K562 (cell line): Measurements from ENCODE around the gene PSMB4. TPM values are rescaled to one million over a fixed set of nuclear protein-coding genes. Genes with fewer than 3 reads are reported as not detected.
A peak's percentile ranks its signal among the peaks of the same experiment; 100 is the strongest.

Experiments used
- EGR1 ChIP-seq: fragments of 450-650 bp; conservative IDR thresholded peaks from 2 replicates; pipeline ENCODE4 v1.6.1; 2017; ENCODE audit warnings: mild to moderate bottlenecking
- XRCC3 ChIP-seq: fragments of 450-650 bp; IDR thresholded peaks from 2 replicates; pipeline ENCODE4 v1.6.1; 2017; ENCODE audit warnings: mild to moderate bottlenecking, moderate library complexity
- ZBED1 ChIP-seq: IDR thresholded peaks from 2 replicates; pipeline ENCODE4 v1.6.1; 2014
- ZNF134 ChIP-seq: fragments of 250-450 bp; sonication (Bioruptor Pico); conservative IDR thresholded peaks from 2 replicates; pipeline ENCODE4 v1.4.0; 2020
- ZSCAN29 ChIP-seq: fragments of 450-650 bp; IDR thresholded peaks from 2 replicates; pipeline ENCODE4 v1.6.1; 2017
- polyA plus RNA-seq, 8 experiments: library from polyadenylated mRNA; depleted of rRNA in 4 of 8; stranded (reverse) in 5 of 8; unstranded in 3 of 8; fragments of >200 nt; fragmentation: Nextera tagmentation in 2 of 8; fragmentation: Illumina TruSeq in 1 of 8; extraction: Ambion mirVana in 2 of 8; extraction: Trizol in 1 of 8; gene quantifications; 2 replicates each; pipeline versions ENCODE4 v1.2.1 to v1.2.3, GENCODE V29; 2011 to 2014; ENCODE audit warnings: inconsistent platforms in 1 of 8, missing spikeins in 1 of 8
- total RNA-seq, 7 experiments: library from RNA; depleted of rRNA in 6 of 7; stranded (reverse); fragments of >200 nt in 6 of 7; fragmentation: Illumina TruSeq in 2 of 7; extraction: Trizol in 2 of 7; gene quantifications; 2 replicates each; pipeline versions ENCODE4 v1.2.1 to v1.2.3, GENCODE V29; 2011 to 2021; ENCODE audit warnings: low replicate concordance in 1 of 7
- TF ChIP-seq, protein P1 (sequence below): fragments of 450-650 bp; IDR thresholded peaks from one replicate; pipeline ENCODE4 v1.6.1; 2018; ENCODE audit warnings: mild to moderate bottlenecking, moderate library complexity; ENCODE audit not compliant: partially characterized antibody
- TF ChIP-seq, protein P2 (sequence below): fragments of 450-650 bp; formaldehyde crosslinking; IDR thresholded peaks from 2 replicates; pipeline ENCODE4 v1.4.0; 2020; ENCODE audit warnings: mild to moderate bottlenecking
- TF ChIP-seq, protein P3 (sequence below), 2 experiments: IDR thresholded peaks in 1 of 2; conservative IDR thresholded peaks in 1 of 2; 2 replicates each; pipeline ENCODE4 v1.6.1; 2016; ENCODE audit warnings: low read depth in 2 of 2, mild to moderate bottlenecking in 1 of 2, missing compliant biosample characterization in 1 of 2, missing genetic modification characterization in 1 of 2, moderate library complexity in 1 of 2
- TF ChIP-seq, protein P4 (sequence below): sonication (generic); formaldehyde crosslinking; IDR thresholded peaks from 2 replicates; pipeline ENCODE4 v1.8.0; 2023; ENCODE audit warnings: mild to moderate bottlenecking, missing genetic modification reagents
- TF ChIP-seq, protein P5 (sequence below), 3 experiments: fragments of 200-800 bp in 1 of 3; sonication (Bioruptor generic) in 1 of 3; sonication (generic) in 1 of 3; formaldehyde crosslinking in 1 of 3; IDR thresholded peaks; 2 replicates each; pipeline versions ENCODE4 v1.6.1 to v1.8.0; 2016 to 2022; ENCODE audit warnings: mild to moderate bottlenecking in 2 of 3, missing compliant biosample characterization in 2 of 3, missing genetic modification characterization in 2 of 3, missing genetic modification reagents in 1 of 3

PSMB4 gene
- total and polyA plus RNA-seq, 9 of the 15 experiments (the other 6 are each of a cell fraction or from before 2014, with no cell fraction given), result 397 to 674 (median 475) TPM

DNA sequence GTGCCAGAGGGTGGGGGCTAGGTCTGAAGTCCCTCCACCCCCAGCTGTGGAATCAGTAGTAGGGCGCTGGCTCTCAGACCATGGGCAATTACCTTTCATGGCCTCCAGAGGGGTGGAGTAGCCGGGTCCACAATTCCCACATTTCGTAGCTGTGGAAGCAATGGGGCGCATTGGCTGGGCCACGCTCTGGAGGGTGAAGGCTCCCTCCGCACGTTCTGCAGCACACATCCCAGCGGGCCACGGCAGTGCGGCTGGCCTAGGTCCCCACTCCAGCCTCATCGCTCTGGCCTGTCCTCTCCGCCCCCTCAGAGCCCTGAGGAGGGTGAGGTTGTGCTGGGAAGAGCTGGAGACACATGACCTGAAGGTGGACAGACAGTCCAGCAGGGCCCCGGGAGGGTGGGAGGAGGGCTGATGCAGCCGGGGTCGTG lies 29.7 kb upstream of the PSMB4 start (continued):
- TF ChIP-seq, protein P1, sequence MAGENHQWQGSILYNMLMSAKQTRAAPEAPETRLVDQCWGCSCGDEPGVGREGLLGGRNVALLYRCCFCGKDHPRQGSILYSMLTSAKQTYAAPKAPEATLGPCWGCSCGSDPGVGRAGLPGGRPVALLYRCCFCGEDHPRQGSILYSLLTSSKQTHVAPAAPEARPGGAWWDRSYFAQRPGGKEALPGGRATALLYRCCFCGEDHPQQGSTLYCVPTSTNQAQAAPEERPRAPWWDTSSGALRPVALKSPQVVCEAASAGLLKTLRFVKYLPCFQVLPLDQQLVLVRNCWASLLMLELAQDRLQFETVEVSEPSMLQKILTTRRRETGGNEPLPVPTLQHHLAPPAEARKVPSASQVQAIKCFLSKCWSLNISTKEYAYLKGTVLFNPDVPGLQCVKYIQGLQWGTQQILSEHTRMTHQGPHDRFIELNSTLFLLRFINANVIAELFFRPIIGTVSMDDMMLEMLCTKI, result no peak
- TF ChIP-seq, protein P2, sequence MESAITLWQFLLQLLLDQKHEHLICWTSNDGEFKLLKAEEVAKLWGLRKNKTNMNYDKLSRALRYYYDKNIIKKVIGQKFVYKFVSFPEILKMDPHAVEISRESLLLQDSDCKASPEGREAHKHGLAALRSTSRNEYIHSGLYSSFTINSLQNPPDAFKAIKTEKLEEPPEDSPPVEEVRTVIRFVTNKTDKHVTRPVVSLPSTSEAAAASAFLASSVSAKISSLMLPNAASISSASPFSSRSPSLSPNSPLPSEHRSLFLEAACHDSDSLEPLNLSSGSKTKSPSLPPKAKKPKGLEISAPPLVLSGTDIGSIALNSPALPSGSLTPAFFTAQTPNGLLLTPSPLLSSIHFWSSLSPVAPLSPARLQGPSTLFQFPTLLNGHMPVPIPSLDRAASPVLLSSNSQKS, result no peak
- TF ChIP-seq XRCC3 (no peak), ZNF134 (CRISPR knock-in tag) (no peak), EGR1 (peak; percentile 68), ZBED1 (no peak), ZSCAN29 (no peak)
- TF ChIP-seq, protein P3, sequence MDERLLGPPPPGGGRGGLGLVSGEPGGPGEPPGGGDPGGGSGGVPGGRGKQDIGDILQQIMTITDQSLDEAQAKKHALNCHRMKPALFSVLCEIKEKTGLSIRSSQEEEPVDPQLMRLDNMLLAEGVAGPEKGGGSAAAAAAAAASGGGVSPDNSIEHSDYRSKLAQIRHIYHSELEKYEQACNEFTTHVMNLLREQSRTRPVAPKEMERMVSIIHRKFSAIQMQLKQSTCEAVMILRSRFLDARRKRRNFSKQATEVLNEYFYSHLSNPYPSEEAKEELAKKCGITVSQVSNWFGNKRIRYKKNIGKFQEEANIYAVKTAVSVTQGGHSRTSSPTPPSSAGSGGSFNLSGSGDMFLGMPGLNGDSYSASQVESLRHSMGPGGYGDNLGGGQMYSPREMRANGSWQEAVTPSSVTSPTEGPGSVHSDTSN (CRISPR knock-in tag; IDR thresholded peaks at IDR 0.05; ENCODE audit: low read depth), result no peak
- TF ChIP-seq, protein P3 (tag; conservative IDR thresholded peaks at IDR 0.05; ENCODE audit: low read depth), result no peak
- TF ChIP-seq, protein P4, sequence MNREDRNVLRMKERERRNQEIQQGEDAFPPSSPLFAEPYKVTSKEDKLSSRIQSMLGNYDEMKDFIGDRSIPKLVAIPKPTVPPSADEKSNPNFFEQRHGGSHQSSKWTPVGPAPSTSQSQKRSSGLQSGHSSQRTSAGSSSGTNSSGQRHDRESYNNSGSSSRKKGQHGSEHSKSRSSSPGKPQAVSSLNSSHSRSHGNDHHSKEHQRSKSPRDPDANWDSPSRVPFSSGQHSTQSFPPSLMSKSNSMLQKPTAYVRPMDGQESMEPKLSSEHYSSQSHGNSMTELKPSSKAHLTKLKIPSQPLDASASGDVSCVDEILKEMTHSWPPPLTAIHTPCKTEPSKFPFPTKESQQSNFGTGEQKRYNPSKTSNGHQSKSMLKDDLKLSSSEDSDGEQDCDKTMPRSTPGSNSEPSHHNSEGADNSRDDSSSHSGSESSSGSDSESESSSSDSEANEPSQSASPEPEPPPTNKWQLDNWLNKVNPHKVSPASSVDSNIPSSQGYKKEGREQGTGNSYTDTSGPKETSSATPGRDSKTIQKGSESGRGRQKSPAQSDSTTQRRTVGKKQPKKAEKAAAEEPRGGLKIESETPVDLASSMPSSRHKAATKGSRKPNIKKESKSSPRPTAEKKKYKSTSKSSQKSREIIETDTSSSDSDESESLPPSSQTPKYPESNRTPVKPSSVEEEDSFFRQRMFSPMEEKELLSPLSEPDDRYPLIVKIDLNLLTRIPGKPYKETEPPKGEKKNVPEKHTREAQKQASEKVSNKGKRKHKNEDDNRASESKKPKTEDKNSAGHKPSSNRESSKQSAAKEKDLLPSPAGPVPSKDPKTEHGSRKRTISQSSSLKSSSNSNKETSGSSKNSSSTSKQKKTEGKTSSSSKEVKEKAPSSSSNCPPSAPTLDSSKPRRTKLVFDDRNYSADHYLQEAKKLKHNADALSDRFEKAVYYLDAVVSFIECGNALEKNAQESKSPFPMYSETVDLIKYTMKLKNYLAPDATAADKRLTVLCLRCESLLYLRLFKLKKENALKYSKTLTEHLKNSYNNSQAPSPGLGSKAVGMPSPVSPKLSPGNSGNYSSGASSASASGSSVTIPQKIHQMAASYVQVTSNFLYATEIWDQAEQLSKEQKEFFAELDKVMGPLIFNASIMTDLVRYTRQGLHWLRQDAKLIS (CRISPR knock-in tag), result no peak
- TF ChIP-seq, protein P5, sequence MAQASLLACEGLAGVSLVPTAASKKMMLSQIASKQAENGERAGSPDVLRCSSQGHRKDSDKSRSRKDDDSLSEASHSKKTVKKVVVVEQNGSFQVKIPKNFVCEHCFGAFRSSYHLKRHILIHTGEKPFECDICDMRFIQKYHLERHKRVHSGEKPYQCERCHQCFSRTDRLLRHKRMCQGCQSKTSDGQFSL (CRISPR knock-in tag; IDR thresholded peaks at IDR 0.05), result peak; percentile 62; the same call in 1 of the 2 replicates
- TF ChIP-seq, protein P5 (tag; IDR thresholded peaks at IDR 0.05), result no peak
